Astrocyte (in vitro differentiated cells and primary cell): ENCODE measurements around the gene CREG2. TPM values are rescaled to one million over a fixed set of nuclear protein-coding genes. Genes with fewer than 3 reads are reported as not detected.

Experiments used
- DNase-seq: peaks from one replicate; pipeline ENCODE4 v3.0.0-alpha.2; 2010; ENCODE audit warnings: low read depth
- FAIRE-seq: peaks from 2 replicates; lab custom pipeline; 2011; peaks lifted over from hg19 to GRCh38; lab: Jason Lieb, UNC
- H2AFZ ChIP-seq: 2 replicates; pipeline ENCODE4 v1.6.0; 2012; ENCODE audit warnings: low read depth, low read length, inconsistent platforms
- H3K27ac ChIP-seq: 2 replicates; pipeline ENCODE4 v1.5.1; 2011; ENCODE audit warnings: low read depth, low read length, inconsistent platforms
- H3K27me3 ChIP-seq: 2 replicates; pipeline ENCODE4 v1.6.0; 2011; ENCODE audit warnings: low read length, inconsistent platforms; ENCODE audit not compliant: insufficient read depth
- H3K36me3 ChIP-seq: 2 replicates; pipeline ENCODE4 v1.5.1; 2011; ENCODE audit warnings: low read length, inconsistent platforms; ENCODE audit not compliant: insufficient read depth
- H3K4me1 ChIP-seq: 2 replicates; pipeline ENCODE4 v1.5.1; 2011; ENCODE audit warnings: low read length, inconsistent platforms; ENCODE audit not compliant: insufficient read depth
- H3K4me2 ChIP-seq: 2 replicates; pipeline ENCODE4 v1.6.0; 2012; ENCODE audit warnings: low read length, inconsistent platforms
- H3K4me3 ChIP-seq: 2 replicates; pipeline ENCODE4 v1.5.1; 2011; ENCODE audit warnings: low read depth, mild to moderate bottlenecking, low read length, inconsistent platforms; ENCODE audit not compliant: insufficient read depth
- H3K79me2 ChIP-seq: 2 replicates; pipeline ENCODE4 v1.6.0; 2012; ENCODE audit warnings: mild to moderate bottlenecking, low read length, inconsistent platforms; ENCODE audit not compliant: insufficient read depth
- H3K9ac ChIP-seq: 2 replicates; pipeline ENCODE4 v1.6.0; 2012; ENCODE audit warnings: mild to moderate bottlenecking, low read length, inconsistent platforms
- H3K9me3 ChIP-seq: 2 replicates; pipeline ENCODE4 v1.5.1; 2012; ENCODE audit warnings: low read depth, mild to moderate bottlenecking, low read length, inconsistent platforms; ENCODE audit not compliant: insufficient read depth
- H4K20me1 ChIP-seq: 2 replicates; pipeline ENCODE4 v1.6.0; 2012; ENCODE audit warnings: low read length, inconsistent platforms; ENCODE audit not compliant: insufficient read depth
- H3K27ac Mint-ChIP-seq: one replicate; pipeline ENCODE4 v1.8.0; 2021; ENCODE audit warnings: mild to moderate bottlenecking, mixed read lengths; ENCODE audit not compliant: unreplicated experiment
- H3K27me3 Mint-ChIP-seq: one replicate; pipeline ENCODE4 v1.8.0; 2021; ENCODE audit warnings: low read depth, mixed read lengths; ENCODE audit not compliant: unreplicated experiment
- H3K36me3 Mint-ChIP-seq: one replicate; pipeline ENCODE4 v1.8.0; 2021; ENCODE audit warnings: low read depth, mixed read lengths; ENCODE audit not compliant: unreplicated experiment
- H3K4me1 Mint-ChIP-seq: one replicate; pipeline ENCODE4 v1.8.0; 2021; ENCODE audit warnings: low read depth, mixed read lengths; ENCODE audit not compliant: unreplicated experiment
- H3K4me3 Mint-ChIP-seq: one replicate; pipeline ENCODE4 v1.8.0; 2021; ENCODE audit warnings: mild to moderate bottlenecking, moderate library complexity, mixed read lengths; ENCODE audit not compliant: unreplicated experiment
- H3K9me3 Mint-ChIP-seq: one replicate; pipeline ENCODE4 v1.8.0; 2021; ENCODE audit warnings: mild to moderate bottlenecking, mixed read lengths; ENCODE audit not compliant: unreplicated experiment
- EZH2 ChIP-seq: IDR thresholded peaks from 2 replicates; pipeline ENCODE4 v1.6.1; 2012; ENCODE audit warnings: mild to moderate bottlenecking, low read length, inconsistent platforms; ENCODE audit not compliant: insufficient read depth
- total RNA-seq: library from RNA; stranded (reverse); gene quantifications from 2 replicates; pipeline ENCODE4 v1.2.1, GENCODE V29; 2021
- TF ChIP-seq, protein P1 (sequence below): IDR thresholded peaks from 2 replicates; pipeline ENCODE4 v1.5.1; 2011; ENCODE audit warnings: low read depth, mild to moderate bottlenecking, inconsistent platforms, low read length, moderate library complexity; ENCODE audit not compliant: insufficient read depth

CREG2 gene
- total RNA-seq, 1 donor from 2014 or later: 0.11 TPM

DNA sequence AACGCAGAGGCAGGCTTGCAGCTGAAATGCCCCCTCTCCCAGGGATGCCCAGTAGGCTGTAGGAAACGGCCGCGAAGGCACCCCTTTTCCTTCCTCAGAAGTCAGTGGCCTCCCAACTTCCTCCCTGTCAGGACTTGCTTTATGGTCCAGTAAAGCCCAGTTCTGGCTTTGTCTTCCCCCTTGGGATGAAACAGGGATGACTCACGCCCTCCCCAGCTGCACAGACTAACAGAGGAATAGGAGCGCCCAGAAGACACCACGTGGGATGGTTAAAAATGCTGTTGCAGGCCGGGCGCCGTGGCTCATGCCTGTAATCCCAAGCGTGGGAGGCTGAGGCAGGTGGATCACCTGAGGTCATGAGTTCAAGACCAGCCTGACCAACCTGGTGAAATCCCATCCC, 6.9 kb downstream of the CREG2 start:
- H3K36me3 ChIP-seq: no peaks in the 10 kb centered on the region
- no peak overlapping the region for H3K4me3 ChIP-seq
- no peak overlapping the region for H3K4me2 ChIP-seq
- Mint-ChIP-seq H3K27ac (no peak overlapping the region), H3K4me3 (no peak overlapping the region), H3K36me3 (no peaks in the 10 kb centered on the region), H3K4me1 (no peaks in the 10 kb centered on the region), H3K27me3 (peaks cover 27% of the 10 kb centered on the region), H3K9me3 (no peaks in the 10 kb centered on the region)
- no peak overlapping the region for H2AFZ ChIP-seq
- H3K27me3 ChIP-seq: peaks cover 11% of the 10 kb centered on the region
- no peak for TF ChIP-seq EZH2
- TF ChIP-seq, protein P1, sequence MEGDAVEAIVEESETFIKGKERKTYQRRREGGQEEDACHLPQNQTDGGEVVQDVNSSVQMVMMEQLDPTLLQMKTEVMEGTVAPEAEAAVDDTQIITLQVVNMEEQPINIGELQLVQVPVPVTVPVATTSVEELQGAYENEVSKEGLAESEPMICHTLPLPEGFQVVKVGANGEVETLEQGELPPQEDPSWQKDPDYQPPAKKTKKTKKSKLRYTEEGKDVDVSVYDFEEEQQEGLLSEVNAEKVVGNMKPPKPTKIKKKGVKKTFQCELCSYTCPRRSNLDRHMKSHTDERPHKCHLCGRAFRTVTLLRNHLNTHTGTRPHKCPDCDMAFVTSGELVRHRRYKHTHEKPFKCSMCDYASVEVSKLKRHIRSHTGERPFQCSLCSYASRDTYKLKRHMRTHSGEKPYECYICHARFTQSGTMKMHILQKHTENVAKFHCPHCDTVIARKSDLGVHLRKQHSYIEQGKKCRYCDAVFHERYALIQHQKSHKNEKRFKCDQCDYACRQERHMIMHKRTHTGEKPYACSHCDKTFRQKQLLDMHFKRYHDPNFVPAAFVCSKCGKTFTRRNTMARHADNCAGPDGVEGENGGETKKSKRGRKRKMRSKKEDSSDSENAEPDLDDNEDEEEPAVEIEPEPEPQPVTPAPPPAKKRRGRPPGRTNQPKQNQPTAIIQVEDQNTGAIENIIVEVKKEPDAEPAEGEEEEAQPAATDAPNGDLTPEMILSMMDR: no peak
- H3K79me2 ChIP-seq: no peaks in the 10 kb centered on the region
- no peak overlapping the region for H3K9ac ChIP-seq
- no peak overlapping the region for H3K27ac ChIP-seq
- H4K20me1 ChIP-seq: no peaks in the 10 kb centered on the region
- peak; percentile 78 for DNase-seq
- FAIRE-seq: no peak
- H3K9me3 ChIP-seq: no peaks in the 10 kb centered on the region
- H3K4me1 ChIP-seq: no peaks in the 10 kb centered on the region

DNA sequence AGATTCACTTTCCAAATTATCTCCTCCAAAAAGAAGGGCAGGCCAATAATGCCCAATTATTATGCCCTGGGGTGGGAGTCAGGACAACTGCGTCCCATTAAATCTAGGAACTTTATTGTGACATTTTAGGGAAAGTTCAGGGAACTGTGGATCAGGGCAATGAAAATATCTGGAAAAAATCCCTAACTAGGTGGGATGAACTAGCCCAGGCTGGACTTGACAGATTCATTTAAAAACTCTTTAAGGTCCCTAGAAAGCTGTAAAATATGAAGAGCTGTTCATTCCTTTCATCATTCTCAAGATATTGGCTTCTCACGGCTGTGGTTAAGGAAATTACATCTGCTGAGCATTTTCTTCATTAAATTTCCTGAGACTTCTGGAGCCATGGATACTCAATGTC, 8.2 kb downstream of the CREG2 start:
- no peak overlapping the region for H3K9ac ChIP-seq
- no peaks in the 10 kb centered on the region for H3K79me2 ChIP-seq
- DNase-seq: no peak
- no peak for FAIRE-seq
- H2AFZ ChIP-seq: no peak overlapping the region
- Mint-ChIP-seq H3K27me3 (peaks cover 18% of the 10 kb centered on the region), H3K4me1 (no peaks in the 10 kb centered on the region), H3K27ac (no peak overlapping the region), H3K36me3 (no peaks in the 10 kb centered on the region), H3K9me3 (no peaks in the 10 kb centered on the region), H3K4me3 (no peak overlapping the region)
- peaks cover 7% of the 10 kb centered on the region for H3K27me3 ChIP-seq
- no peaks in the 10 kb centered on the region for H3K36me3 ChIP-seq
- no peak overlapping the region for H3K4me2 ChIP-seq
- no peak overlapping the region for H3K4me3 ChIP-seq
- no peaks in the 10 kb centered on the region for H3K4me1 ChIP-seq
- no peak for TF ChIP-seq EZH2
- TF ChIP-seq, protein P1: no peak
- no peak overlapping the region for H3K27ac ChIP-seq
- H3K9me3 ChIP-seq: no peaks in the 10 kb centered on the region
- H4K20me1 ChIP-seq: no peaks in the 10 kb centered on the region

DNA sequence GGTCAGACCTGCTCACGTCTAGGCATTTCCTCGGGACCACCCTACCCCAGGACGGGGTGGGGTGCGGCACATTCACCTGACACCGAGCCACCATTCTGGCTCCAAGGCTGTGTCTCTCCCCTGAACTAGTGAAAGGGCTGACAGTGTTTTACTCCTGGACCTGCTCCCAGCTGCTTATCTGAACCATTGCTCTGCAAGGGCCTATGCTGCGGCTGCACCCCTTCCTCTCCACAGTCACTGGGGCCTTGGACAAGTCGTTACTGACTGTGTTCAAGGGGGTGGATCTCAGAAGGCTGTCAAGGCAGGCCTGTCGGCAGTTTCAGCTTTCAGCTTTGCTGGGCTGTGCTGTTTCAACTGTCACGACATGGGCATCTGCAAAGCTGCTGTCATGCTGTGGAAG, 11.7 kb downstream of the CREG2 start:
- TF ChIP-seq, protein P1: no peak
- no peak for TF ChIP-seq EZH2
- Histone ChIP-seq H3K36me3 (no peaks in the 10 kb centered on the region), H3K9ac (no peak overlapping the region), H3K27me3 (no peaks in the 10 kb centered on the region), H3K9me3 (no peaks in the 10 kb centered on the region), H3K27ac (no peak overlapping the region), H3K4me3 (no peak overlapping the region), H3K4me2 (no peak overlapping the region), H4K20me1 (no peaks in the 10 kb centered on the region), H3K4me1 (no peaks in the 10 kb centered on the region), H2AFZ (no peak overlapping the region), H3K79me2 (no peaks in the 10 kb centered on the region)
- FAIRE-seq (no peak), DNase-seq (no peak)
- Mint-ChIP-seq H3K4me1 (no peaks in the 10 kb centered on the region), H3K4me3 (no peak overlapping the region), H3K9me3 (peaks cover 5% of the 10 kb centered on the region), H3K27me3 (peaks cover 8% of the 10 kb centered on the region), H3K36me3 (no peaks in the 10 kb centered on the region), H3K27ac (no peak overlapping the region)
